Transverse colon (tissue), 4 donors: ENCODE results near the gene NFYC. TPM values are rescaled to one million over a fixed set of nuclear protein-coding genes. Genes with fewer than 3 reads are reported as not detected.

Experiments
- DNase-seq: peaks from one replicate; pipeline ENCODE4 v3.0.0-alpha.2; 2019
- H3K27ac ChIP-seq, 4 donors: fragments of 200-600 bp; sonication (generic); 2 replicates each; pipeline ENCODE4 v1.5.1; 2016 to 2018; ENCODE audit warnings: inconsistent platforms in 4 of 4
- H3K27me3 ChIP-seq: fragments of 200-600 bp; sonication (generic); 2 replicates; pipeline ENCODE4 v1.5.1; 2017; ENCODE audit warnings: inconsistent platforms
- H3K36me3 ChIP-seq, 4 donors: fragments of 200-600 bp; sonication (generic); 2 replicates each; pipeline ENCODE4 v1.5.1; 2017 to 2019; ENCODE audit warnings: inconsistent platforms in 4 of 4
- H3K4me1 ChIP-seq, 4 donors: fragments of 200-600 bp; sonication (generic); 2 replicates each; pipeline ENCODE4 v1.5.1; 2017 to 2020; ENCODE audit warnings: inconsistent platforms in 4 of 4
- H3K4me3 ChIP-seq, 4 donors: fragments of 200-600 bp; sonication (generic); 1 replicate in 1 of 4; 2 replicates in 3 of 4; pipeline versions ENCODE4 v1.5.1 to v1.6.1; 2017 to 2019; ENCODE audit warnings: inconsistent platforms in 4 of 4
- H3K9me3 ChIP-seq, 2 donors: fragments of 200-600 bp; sonication (generic); 2 replicates each; pipeline ENCODE4 v1.5.1; 2017 to 2019; ENCODE audit warnings: inconsistent platforms in 2 of 2
- EP300 ChIP-seq: sonication (generic); formaldehyde crosslinking; IDR thresholded peaks from one replicate; pipeline ENCODE4 v1.6.1; 2017; ENCODE audit warnings: antibody characterized with exemption, low read depth
- POLR2A ChIP-seq: fragments of 450-650 bp; IDR thresholded peaks from one replicate; pipeline ENCODE4 v1.6.1; 2016; ENCODE audit warnings: antibody characterized with exemption, mild to moderate bottlenecking, moderate library complexity
- POLR2AphosphoS5 ChIP-seq, 3 donors: sonication (generic); formaldehyde crosslinking; IDR thresholded peaks; one replicate each; pipeline ENCODE4 v1.6.1; 2016; ENCODE audit warnings: antibody characterized with exemption in 3 of 3
- WGBS, 2 donors: methylation state at CpG; one replicate each; pipeline ENCODE4 v1.1.5; 2018; ENCODE audit warnings: low coverage in 1 of 2; 5-methylcytosine and 5-hydroxymethylcytosine counted together
- in situ Hi-C, 4 donors: fragments of 200-750 bp; cut with MboI; loops; one replicate each; pipeline versions ENCODE4 v1.15.0 to v1.15.1; 2017; ENCODE audit warnings: low sequenced_read_pairs in 3 of 4, low pct_ligation_motif_present in 1 of 4, low pct_unique_long_range_greater_than_20kb in 1 of 4
- intact Hi-C: fragments of 100-400 bp; cut with DNase I; formaldehyde crosslinking; loops from one replicate; pipeline ENCODE4 v1.15.1; 2023; ENCODE audit warnings: low total_unique reads
- total RNA-seq, 4 donors: library from RNA; depleted of rRNA; stranded (reverse); fragments of >200 nt; gene quantifications; one replicate each; pipeline ENCODE4 v1.1.0, GENCODE V29; 2016
- TF ChIP-seq, protein P1 (sequence below), 5 experiments: fragments of 200-600 bp in 3 of 5; fragments of 450-650 bp in 2 of 5; sonication (generic) in 3 of 5; IDR thresholded peaks; 1 replicate in 2 of 5; 2 replicates in 3 of 5; pipeline ENCODE4 v1.5.1; 2016 to 2017; ENCODE audit warnings: antibody characterized with exemption in 5 of 5, inconsistent platforms in 3 of 5, mild to moderate bottlenecking in 2 of 5, moderate library complexity in 1 of 5

NFYC gene
- total RNA-seq, 4 donors from 2014 or later, result 34.4 to 101 (median 76.4) TPM

DNA sequence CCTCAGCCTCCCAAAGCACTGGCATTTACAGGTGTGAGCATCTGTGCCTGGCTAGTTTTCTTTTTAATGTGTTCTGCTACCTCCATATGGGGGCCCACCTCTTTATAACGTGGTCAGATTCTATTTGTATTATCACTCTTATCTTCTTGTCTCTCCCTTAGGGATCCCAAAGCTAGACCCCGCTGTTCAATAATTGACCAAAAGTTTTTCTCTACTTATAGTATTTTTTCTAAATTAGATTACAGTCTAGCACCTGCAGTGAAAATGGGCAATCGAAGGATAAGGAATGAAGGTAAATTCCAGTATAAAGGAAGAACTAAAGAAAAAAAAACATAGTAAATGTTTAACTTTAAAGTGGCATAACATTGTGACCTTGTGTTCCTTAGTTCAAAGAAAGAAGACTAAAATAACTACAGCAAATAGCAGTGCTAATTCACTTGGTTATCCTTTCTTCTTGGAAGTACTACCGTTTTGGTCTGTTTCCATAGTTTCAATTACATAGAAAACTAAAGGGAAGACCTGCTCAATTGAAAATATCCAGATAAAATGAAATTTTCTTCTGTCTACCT lies 24.1 kb downstream of the NFYC start:
- in situ Hi-C loops (no loop called here), intact Hi-C loops (no loop called here)
- Histone ChIP-seq H3K9me3 (no peaks in the 10 kb centered on the region), H3K27me3 (no peaks in the 10 kb centered on the region), H3K4me3 (no peak overlapping the region), H3K36me3 (no peaks in the 10 kb centered on the region), H3K27ac (peak overlapping the region; percentile 37 to 52 (median 43)), H3K4me1 (peaks cover 20 to 98% (median 57%) of the 10 kb centered on the region in 4 donors)
- 49 to 55% methylated on average over 4 of the region's 4 CpGs for WGBS, 2 donors
- TF ChIP-seq EP300, result no peak
- TF ChIP-seq, protein P1, sequence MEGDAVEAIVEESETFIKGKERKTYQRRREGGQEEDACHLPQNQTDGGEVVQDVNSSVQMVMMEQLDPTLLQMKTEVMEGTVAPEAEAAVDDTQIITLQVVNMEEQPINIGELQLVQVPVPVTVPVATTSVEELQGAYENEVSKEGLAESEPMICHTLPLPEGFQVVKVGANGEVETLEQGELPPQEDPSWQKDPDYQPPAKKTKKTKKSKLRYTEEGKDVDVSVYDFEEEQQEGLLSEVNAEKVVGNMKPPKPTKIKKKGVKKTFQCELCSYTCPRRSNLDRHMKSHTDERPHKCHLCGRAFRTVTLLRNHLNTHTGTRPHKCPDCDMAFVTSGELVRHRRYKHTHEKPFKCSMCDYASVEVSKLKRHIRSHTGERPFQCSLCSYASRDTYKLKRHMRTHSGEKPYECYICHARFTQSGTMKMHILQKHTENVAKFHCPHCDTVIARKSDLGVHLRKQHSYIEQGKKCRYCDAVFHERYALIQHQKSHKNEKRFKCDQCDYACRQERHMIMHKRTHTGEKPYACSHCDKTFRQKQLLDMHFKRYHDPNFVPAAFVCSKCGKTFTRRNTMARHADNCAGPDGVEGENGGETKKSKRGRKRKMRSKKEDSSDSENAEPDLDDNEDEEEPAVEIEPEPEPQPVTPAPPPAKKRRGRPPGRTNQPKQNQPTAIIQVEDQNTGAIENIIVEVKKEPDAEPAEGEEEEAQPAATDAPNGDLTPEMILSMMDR (IDR thresholded peaks at IDR 0.05), result no peak
- no peak for TF ChIP-seq POLR2AphosphoS5 (IDR thresholded peaks at IDR 0.05)
- TF ChIP-seq POLR2A, result no peak
- no peak for DNase-seq

DNA sequence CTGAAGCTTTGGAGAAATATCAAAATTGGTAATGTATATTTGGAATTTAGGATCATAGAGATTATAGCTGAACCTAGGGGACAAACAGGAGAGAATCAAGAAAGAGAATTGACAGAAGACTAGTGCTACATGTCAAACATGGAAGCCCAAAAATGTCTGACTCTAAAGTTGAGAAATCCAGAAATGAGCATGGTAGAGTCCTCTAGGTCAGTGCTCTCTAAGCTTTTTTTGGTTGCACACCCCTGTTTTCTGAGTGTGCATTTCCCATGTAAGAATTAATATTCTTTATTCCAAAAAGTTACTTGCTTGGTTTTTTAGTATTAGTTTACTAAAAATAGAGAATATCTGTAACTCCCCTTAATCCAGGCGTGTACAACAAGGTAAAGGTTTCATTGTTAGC lies 25.6 kb downstream of the NFYC start:
- H3K4me3 ChIP-seq, result no peak overlapping the region
- WGBS, 2 donors, result 97 to 100% methylated on average over 1 of the region's 1 CpG

DNA sequence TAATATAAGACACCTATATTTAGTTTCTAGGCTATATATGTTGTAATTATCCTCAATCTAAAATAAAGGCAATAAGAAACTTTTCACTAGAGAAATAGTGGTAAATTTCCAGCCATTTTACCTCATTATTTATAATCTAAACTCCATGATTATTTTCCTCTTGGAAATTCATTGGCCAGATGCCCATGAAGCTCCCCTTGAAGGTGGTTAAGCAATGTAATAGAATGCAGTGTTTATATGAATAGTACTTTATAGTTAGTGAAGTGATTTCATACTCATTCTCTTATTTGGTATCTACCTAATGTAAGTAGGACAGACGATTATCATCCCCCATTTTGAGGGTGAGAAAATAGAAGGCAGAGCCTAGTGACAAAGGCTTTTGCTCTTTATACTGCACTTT lies 26.5 kb downstream of the NFYC start:
- Histone ChIP-seq H3K4me1 (peaks cover 12 to 91% (median 36%) of the 10 kb centered on the region in 4 donors), H3K4me3 (no peak overlapping the region), H3K27ac (peak overlapping the region in 2 of 4 donors; percentile 10 to 17), H3K27me3 (no peaks in the 10 kb centered on the region), H3K36me3 (no peaks in the 10 kb centered on the region), H3K9me3 (no peaks in the 10 kb centered on the region)
- DNase-seq, result no peak
- intact Hi-C loops (no loop called here), in situ Hi-C loops (no loop called here)
- 66 to 75% methylated on average over 1 of the region's 1 CpG for WGBS, 2 donors
- TF ChIP-seq, protein P1 (IDR thresholded peaks at IDR 0.05), result no peak
- TF ChIP-seq POLR2AphosphoS5 (IDR thresholded peaks at IDR 0.05), result no peak
- TF ChIP-seq POLR2A, result no peak
- TF ChIP-seq EP300, result no peak

More for the DNA sequence above, 25.6 kb downstream of the NFYC start:
- TF ChIP-seq EP300, result no peak
- TF ChIP-seq, protein P1 (IDR thresholded peaks at IDR 0.05), result no peak
- TF ChIP-seq POLR2A, result no peak
- no peak for TF ChIP-seq POLR2AphosphoS5 (IDR thresholded peaks at IDR 0.05)
- intact Hi-C loops (no loop called here), in situ Hi-C loops (no loop called here)
- Histone ChIP-seq H3K27me3 (no peaks in the 10 kb centered on the region), H3K9me3 (no peaks in the 10 kb centered on the region), H3K4me1 (peaks cover 13 to 92% (median 42%) of the 10 kb centered on the region in 4 donors), H3K36me3 (no peaks in the 10 kb centered on the region), H3K27ac (no peak overlapping the region)
- DNase-seq, result no peak

DNA sequence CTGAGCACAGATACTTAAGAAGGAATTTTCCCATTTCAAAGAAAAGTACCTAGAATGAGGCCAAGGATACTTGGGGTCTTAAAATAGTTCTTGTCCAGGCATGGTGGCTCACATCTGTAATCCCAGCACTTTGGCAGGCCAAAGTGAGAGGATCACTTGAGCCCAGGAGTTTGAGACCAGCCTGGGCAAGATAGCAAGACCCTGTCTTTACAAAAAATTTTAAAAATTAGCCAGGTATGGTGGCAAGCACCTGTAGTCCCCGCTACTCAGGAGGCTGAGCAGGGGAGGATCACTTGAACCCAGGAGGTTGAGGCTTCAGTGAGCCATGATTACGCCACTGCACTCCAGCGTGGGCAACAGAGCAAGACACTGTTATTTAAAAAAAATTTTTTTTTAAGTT lies 29.0 kb downstream of the NFYC start:
- in situ Hi-C loops, result no loop called here
- no peak for DNase-seq
- Histone ChIP-seq H3K4me3 (no peak overlapping the region), H3K4me1 (peaks cover 6 to 79% (median 29%) of the 10 kb centered on the region in 4 donors), H3K36me3 (no peaks in the 10 kb centered on the region), H3K9me3 (no peaks in the 10 kb centered on the region), H3K27ac (peak overlapping the region in 1 of 4 donors; percentile 5), H3K27me3 (no peaks in the 10 kb centered on the region)
- no peak for TF ChIP-seq POLR2A
- TF ChIP-seq POLR2AphosphoS5 (IDR thresholded peaks at IDR 0.05), result no peak
- TF ChIP-seq, protein P1 (IDR thresholded peaks at IDR 0.05), result no peak
- no peak for TF ChIP-seq EP300
- WGBS, 2 donors, result 98% methylated on average over 3 of the region's 3 CpGs; no CpG with 5 or more reads in 1 of the 2 donors
- intact Hi-C loops, result no loop called here
